ENCODE data around the gene ADAMTS8. TPM values are rescaled to one million over a fixed set of nuclear protein-coding genes. Genes with fewer than 3 reads are reported as not detected.
A peak's percentile ranks its signal among the peaks of the same experiment; 100 is the strongest.

ADAMTS8 gene
- total RNA-seq, 2 donors from 2014 or later: 0.82 to 1.7 TPM

DNA sequence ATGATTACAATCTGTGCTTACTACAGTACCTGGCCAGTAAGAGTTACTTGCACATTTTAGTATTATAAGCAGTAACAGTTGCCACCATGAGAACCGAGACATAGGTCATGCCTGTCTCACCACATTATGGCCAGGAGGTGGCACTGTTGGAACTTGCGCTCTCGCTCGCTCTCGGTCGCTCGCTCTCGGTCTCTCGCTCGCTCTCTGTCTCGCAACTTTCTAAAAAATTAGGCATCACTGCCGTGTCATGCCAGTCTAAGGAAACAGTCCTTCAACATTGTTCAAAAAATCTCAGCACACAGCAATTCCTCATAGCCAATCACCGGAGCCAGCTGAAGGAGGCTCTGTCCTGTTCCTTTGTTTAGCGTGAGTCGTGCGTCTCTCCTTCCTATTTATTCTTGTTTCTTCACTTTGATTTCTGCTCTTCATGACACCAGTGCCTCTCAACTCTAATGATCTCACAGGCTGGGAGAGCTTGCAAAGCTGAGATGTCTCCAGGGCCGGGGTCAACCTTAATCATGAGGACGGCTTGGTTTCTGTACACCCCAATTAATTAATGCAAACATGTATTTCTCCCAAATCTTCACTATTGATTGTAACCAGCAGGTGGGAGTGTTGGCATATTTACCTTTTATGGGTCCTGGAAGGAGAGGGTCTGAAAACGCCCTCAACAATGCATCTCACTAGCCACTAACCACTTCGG, 6.3 kb upstream of the ADAMTS8 start:
- Histone ChIP-seq H3K27me3 (replicated peaks; ENCODE audit: insufficient read depth) (no peaks in the 10 kb centered on the region), H3K4me3 (peak overlapping the region; percentile 33 to 40)
- WGBS: under 1% methylated on average over 20 of the region's 20 CpGs

DNA sequence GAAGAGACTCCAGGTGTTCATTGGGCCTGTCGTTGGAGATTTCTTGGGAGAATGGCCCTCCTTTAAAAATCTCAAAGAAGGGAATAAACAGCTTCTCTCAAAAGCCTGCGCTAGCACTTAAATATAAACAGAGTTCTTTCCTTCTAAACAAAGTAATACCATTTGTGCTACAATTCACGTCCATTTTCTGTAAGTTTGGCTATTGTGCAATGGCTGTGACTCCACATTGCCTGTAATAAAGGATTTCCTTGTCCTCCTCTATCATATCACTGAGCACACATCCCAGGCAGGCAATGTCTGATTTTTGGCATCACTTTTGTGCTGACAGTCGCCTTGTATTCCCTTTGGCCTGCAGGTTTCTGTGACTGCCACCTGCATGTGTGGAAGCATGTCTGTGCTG, 4.9 kb upstream of the ADAMTS8 start:
- Histone ChIP-seq H3K4me3 (no peak overlapping the region), H3K27me3 (replicated peaks; ENCODE audit: insufficient read depth) (no peaks in the 10 kb centered on the region), H3K9me3 (no peaks in the 10 kb centered on the region), H3K4me1 (replicated peaks) (no peaks in the 10 kb centered on the region), H3K27ac (no peak overlapping the region), H3K36me3 (no peaks in the 10 kb centered on the region)
- intact Hi-C loops (cut with DNase I): no loop called here
- TF ChIP-seq, protein P1, sequence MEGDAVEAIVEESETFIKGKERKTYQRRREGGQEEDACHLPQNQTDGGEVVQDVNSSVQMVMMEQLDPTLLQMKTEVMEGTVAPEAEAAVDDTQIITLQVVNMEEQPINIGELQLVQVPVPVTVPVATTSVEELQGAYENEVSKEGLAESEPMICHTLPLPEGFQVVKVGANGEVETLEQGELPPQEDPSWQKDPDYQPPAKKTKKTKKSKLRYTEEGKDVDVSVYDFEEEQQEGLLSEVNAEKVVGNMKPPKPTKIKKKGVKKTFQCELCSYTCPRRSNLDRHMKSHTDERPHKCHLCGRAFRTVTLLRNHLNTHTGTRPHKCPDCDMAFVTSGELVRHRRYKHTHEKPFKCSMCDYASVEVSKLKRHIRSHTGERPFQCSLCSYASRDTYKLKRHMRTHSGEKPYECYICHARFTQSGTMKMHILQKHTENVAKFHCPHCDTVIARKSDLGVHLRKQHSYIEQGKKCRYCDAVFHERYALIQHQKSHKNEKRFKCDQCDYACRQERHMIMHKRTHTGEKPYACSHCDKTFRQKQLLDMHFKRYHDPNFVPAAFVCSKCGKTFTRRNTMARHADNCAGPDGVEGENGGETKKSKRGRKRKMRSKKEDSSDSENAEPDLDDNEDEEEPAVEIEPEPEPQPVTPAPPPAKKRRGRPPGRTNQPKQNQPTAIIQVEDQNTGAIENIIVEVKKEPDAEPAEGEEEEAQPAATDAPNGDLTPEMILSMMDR (IDR thresholded peaks at IDR 0.05): no peak
- TF ChIP-seq POLR2AphosphoS5 (IDR thresholded peaks at IDR 0.05) (no peak), POLR2A (IDR thresholded peaks at IDR 0.05) (no peak)
- WGBS: 79% methylated on average over 4 of the region's 4 CpGs
- DNase-seq (ENCODE audit: low spot score): no peak

More for the DNA sequence above, 6.3 kb upstream of the ADAMTS8 start:
- H3K9me3 ChIP-seq: no peaks in the 10 kb centered on the region
- peak; percentile 75 for DNase-seq (ENCODE audit: low spot score)
- intact Hi-C loops (cut with DNase I): loop anchor here (1.0 to 5.0 kb wide), 3 partner anchors 78 to 460 kb away; no protein-coding TSS in a partner anchor
- no peaks in the 10 kb centered on the region for H3K4me1 ChIP-seq (replicated peaks)
- TF ChIP-seq POLR2AphosphoS5 (IDR thresholded peaks at IDR 0.05) (peak; percentile 10), POLR2A (IDR thresholded peaks at IDR 0.05) (no peak)
- TF ChIP-seq, protein P1 (IDR thresholded peaks at IDR 0.05): peak; percentile 36 to 93 (median 74)
- H3K36me3 ChIP-seq: no peaks in the 10 kb centered on the region
- H3K27ac ChIP-seq: peak overlapping the region; percentile 68 to 70

DNA sequence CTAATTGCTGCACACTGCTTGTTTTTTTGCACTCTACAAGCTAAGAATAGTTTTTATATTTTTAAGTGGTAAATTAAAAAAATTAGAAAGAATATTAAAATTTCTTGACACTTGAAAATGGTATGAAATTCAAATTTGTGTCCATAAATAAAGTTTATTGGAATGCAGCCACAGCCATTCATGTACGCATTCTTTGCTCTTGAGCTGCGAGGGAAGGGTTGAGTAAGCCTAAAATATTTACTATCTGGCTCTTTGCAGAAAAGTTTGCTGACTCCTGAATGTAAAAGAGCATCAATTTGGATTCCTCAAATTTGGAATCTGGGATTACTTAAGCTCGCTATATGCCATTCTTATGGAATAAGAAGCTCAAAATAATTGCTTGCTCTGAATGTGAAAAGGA, 3.4 kb upstream of the ADAMTS8 start:
- WGBS: 48% methylated on average over 3 of the region's 3 CpGs
- Histone ChIP-seq H3K4me3 (no peak overlapping the region), H3K27ac (no peak overlapping the region), H3K36me3 (no peaks in the 10 kb centered on the region), H3K27me3 (replicated peaks; ENCODE audit: insufficient read depth) (no peaks in the 10 kb centered on the region), H3K9me3 (no peaks in the 10 kb centered on the region), H3K4me1 (replicated peaks) (peaks cover 6% of the 10 kb centered on the region)
- no peak for DNase-seq (ENCODE audit: low spot score)
- TF ChIP-seq, protein P1 (IDR thresholded peaks at IDR 0.05): no peak
- TF ChIP-seq POLR2AphosphoS5 (IDR thresholded peaks at IDR 0.05) (no peak), POLR2A (IDR thresholded peaks at IDR 0.05) (no peak)
- intact Hi-C loops (cut with DNase I): no loop called here

DNA sequence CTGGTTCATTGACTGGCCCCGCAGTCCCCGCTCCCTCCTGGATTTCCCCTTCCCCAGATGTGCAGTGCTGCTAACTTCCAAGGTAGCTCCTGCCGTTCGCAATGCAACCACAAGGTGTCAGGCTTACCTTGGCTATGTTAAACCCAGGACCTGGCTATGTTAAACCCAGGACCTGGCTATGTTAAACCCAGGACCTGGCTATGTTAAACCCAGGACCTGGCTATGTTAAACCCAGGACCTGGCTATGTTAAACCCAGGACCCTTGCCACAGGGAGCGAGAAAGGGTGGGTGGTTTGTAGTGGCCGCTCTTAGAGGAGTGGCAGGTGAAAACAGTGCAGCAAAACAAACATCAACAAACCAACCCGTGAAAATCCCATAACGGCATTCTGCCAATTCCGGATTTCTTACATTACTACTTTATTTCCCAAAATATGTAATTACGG, 2.9 kb upstream of the ADAMTS8 start:
- H3K27ac ChIP-seq: no peak overlapping the region
- no peaks in the 10 kb centered on the region for H3K9me3 ChIP-seq
- no peaks in the 10 kb centered on the region for H3K36me3 ChIP-seq
- TF ChIP-seq, protein P1 (IDR thresholded peaks at IDR 0.05): peak; percentile 40 to 78 (median 66)
- TF ChIP-seq POLR2A (IDR thresholded peaks at IDR 0.05): no peak
- peak; percentile 20 for TF ChIP-seq POLR2AphosphoS5 (IDR thresholded peaks at IDR 0.05)
- H3K4me3 ChIP-seq: no peak overlapping the region
- DNase-seq (ENCODE audit: low spot score): peak; percentile 71
- H3K27me3 ChIP-seq (replicated peaks; ENCODE audit: insufficient read depth): no peaks in the 10 kb centered on the region
- peaks cover 6% of the 10 kb centered on the region for H3K4me1 ChIP-seq (replicated peaks)
- intact Hi-C loops (cut with DNase I): no loop called here
- WGBS: 13% methylated on average over 9 of the region's 10 CpGs

DNA sequence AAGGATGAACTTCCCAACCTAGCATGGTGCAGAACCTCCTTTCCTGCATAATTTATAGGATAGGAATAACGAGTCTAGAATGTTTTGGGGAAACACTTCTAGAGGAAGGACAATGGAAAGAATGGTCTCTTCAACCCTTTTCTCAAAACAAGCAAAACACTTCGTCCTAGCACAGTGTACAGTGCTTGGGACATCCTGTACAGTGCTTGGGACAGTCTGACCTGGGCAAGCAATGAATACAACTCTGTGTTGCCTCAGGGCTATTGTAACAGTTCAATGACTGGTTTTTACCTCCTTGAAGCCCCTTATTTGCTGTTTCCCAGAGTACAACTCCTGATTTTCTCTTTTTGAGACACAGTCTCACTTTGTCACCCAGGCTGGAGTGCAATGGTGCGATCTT, 1.6 kb upstream of the ADAMTS8 start:
- 46% methylated on average over 3 of the region's 3 CpGs for WGBS
- Histone ChIP-seq H3K36me3 (no peaks in the 10 kb centered on the region), H3K4me1 (replicated peaks) (peaks cover 6% of the 10 kb centered on the region), H3K27ac (no peak overlapping the region), H3K27me3 (replicated peaks; ENCODE audit: insufficient read depth) (peaks cover 5% of the 10 kb centered on the region), H3K9me3 (no peaks in the 10 kb centered on the region), H3K4me3 (no peak overlapping the region)
- intact Hi-C loops (cut with DNase I): loop anchor here (2.0 kb wide), 1 partner anchor 215 kb away; no protein-coding TSS in a partner anchor
- TF ChIP-seq, protein P1 (IDR thresholded peaks at IDR 0.05): no peak
- TF ChIP-seq POLR2A (IDR thresholded peaks at IDR 0.05) (no peak), POLR2AphosphoS5 (IDR thresholded peaks at IDR 0.05) (no peak)
- no peak for DNase-seq (ENCODE audit: low spot score)
